ENCODE measurements around the gene LCN1.

Gene LCN1

DNA sequence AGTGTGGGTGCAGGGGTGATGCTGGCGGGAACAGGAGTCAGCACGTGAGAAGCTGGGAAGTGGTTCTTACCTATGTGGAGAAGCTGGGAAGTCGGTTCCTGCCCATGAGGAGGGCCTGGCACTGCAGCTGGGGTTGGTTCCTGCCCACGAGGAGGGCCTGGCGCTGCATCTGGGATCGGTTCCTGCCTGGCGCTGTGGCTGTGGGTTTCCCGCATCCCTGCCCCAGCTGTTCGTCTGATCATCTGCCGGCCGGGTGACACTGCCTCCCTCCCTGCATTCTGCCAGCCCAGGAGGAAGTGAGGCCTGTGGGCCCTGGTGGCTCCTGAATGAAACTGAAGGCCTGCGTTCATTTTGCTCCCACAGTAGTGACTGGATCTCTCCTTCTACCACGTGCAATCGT lies 29.8 kb downstream of the LCN1 start:
- no peak overlapping the region for H3K4ac ChIP-seq (ENCODE audit: low read depth, low read length)
- H3K4me2 ChIP-seq (ENCODE audit: low read length): no peak overlapping the region
- no peaks in the 10 kb centered on the region for H3K79me2 ChIP-seq (ENCODE audit: control insufficient read depth, insufficient read depth, low read length)
- H3K4me1 ChIP-seq (ENCODE audit: control insufficient read depth, low read depth, low read length): no peaks in the 10 kb centered on the region
- DNase-seq: no peak
- no peak overlapping the region for H3K27ac ChIP-seq (ENCODE audit: low read depth, low read length)
- H2AK5ac ChIP-seq (ENCODE audit: low read length): no peak overlapping the region
- H3K4me3 ChIP-seq (ENCODE audit: low read length): no peak overlapping the region
- no peak overlapping the region for H3K9ac ChIP-seq (ENCODE audit: low read length)
- H3K27me3 ChIP-seq (ENCODE audit: insufficient read depth, low read length, poor library complexity): no peaks in the 10 kb centered on the region
- no CpG with 5 or more reads among the region's 14 CpGs for WGBS (ENCODE audit: extremely low coverage, insufficient coverage, low lambda C conversion rate)
- no peak overlapping the region for H2BK5ac ChIP-seq (ENCODE audit: low read length)
- no peaks in the 10 kb centered on the region for H3K79me1 ChIP-seq (ENCODE audit: low read length)
- no peak overlapping the region for H3K18ac ChIP-seq (ENCODE audit: low read length)
- H2BK15ac ChIP-seq (replicated peaks; ENCODE audit: low read depth): no peak overlapping the region
- no peak overlapping the region for H3K56ac ChIP-seq (ENCODE audit: low read length)
- no peaks in the 10 kb centered on the region for H3K36me3 ChIP-seq (ENCODE audit: control insufficient read depth, insufficient read depth, low read length)
- H3K23ac ChIP-seq (ENCODE audit: low read length): no peak overlapping the region
- no peak overlapping the region for H4K5ac ChIP-seq (ENCODE audit: low read length)
- H4K8ac ChIP-seq (ENCODE audit: low read depth, low read length): no peak overlapping the region
- H2BK120ac ChIP-seq (ENCODE audit: low read depth, low read length): no peak overlapping the region

- no peak overlapping the region for H3K23ac ChIP-seq (ENCODE audit: low read length)
- no peak overlapping the region for H2BK5ac ChIP-seq (ENCODE audit: low read length)
- H3K36me3 ChIP-seq (ENCODE audit: control insufficient read depth, insufficient read depth, low read length): no peaks in the 10 kb centered on the region
- no peaks in the 10 kb centered on the region for H3K79me1 ChIP-seq (ENCODE audit: low read length)
- no peak overlapping the region for H3K56ac ChIP-seq (ENCODE audit: low read length)
- H3K4me2 ChIP-seq (ENCODE audit: low read length): no peak overlapping the region
- H2BK15ac ChIP-seq (replicated peaks; ENCODE audit: low read depth): no peak overlapping the region
- no peak overlapping the region for H2AK5ac ChIP-seq (ENCODE audit: low read length)
- H3K9ac ChIP-seq (ENCODE audit: low read length): no peak overlapping the region
- H3K79me2 ChIP-seq (ENCODE audit: control insufficient read depth, insufficient read depth, low read length): no peaks in the 10 kb centered on the region
- H3K18ac ChIP-seq (ENCODE audit: low read length): no peak overlapping the region
- no peak overlapping the region for H3K27ac ChIP-seq (ENCODE audit: low read depth, low read length)
- DNase-seq: no peak
- H2BK120ac ChIP-seq (ENCODE audit: low read depth, low read length): no peak overlapping the region
- no peak overlapping the region for H3K4me3 ChIP-seq (ENCODE audit: low read length)
- no peaks in the 10 kb centered on the region for H3K4me1 ChIP-seq (ENCODE audit: control insufficient read depth, low read depth, low read length)
- no CpG with 5 or more reads among the region's 13 CpGs for WGBS (ENCODE audit: extremely low coverage, insufficient coverage, low lambda C conversion rate)
- H3K27me3 ChIP-seq (ENCODE audit: insufficient read depth, low read length, poor library complexity): no peaks in the 10 kb centered on the region
- H4K8ac ChIP-seq (ENCODE audit: low read depth, low read length): no peak overlapping the region
- H3K4ac ChIP-seq (ENCODE audit: low read depth, low read length): no peak overlapping the region
- H4K5ac ChIP-seq (ENCODE audit: low read length): no peak overlapping the region
These were observed 30.2 kb downstream of the LCN1 start for GRCh38 chr9:135551456-135551855.

DNA sequence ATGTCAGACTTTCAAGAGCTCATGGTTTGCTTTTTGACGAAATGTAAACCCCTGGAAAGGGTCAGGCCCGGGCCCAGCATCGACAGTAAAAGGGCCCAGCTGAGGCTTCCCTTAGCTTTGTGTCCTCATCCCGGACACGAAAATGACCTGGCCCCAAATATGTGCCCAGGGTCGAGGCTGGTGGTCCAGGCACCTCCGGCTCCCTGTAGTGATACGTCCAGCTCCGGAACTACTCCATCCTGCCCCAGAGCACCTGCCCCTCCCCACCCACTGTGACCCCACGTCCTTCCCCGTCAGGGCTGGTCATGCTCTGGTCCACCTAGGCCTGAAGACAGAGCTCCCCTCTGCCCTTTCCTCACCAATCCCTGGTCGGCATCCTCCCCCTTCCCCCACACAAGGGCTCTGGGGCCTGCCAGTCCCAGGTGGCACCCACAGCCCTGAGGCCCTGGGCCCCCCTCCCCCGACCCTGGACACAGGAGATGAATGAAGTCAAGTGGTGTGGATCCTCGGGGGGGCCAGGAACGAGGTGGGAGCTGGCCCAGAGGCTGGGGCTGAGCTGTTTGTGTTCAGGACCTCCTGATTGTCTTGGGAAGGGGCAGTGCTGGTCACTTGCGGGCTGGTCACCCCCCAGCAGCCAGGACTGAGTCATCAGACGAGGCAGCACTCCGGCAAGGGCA lies 30.9 kb downstream of the LCN1 start:
- Histone ChIP-seq H3K4me3 (ENCODE audit: low read length) (no peak overlapping the region), H3K27ac (ENCODE audit: low read depth, low read length) (no peak overlapping the region), H3K79me1 (ENCODE audit: low read length) (no peaks in the 10 kb centered on the region), H3K27me3 (ENCODE audit: insufficient read depth, low read length, poor library complexity) (no peaks in the 10 kb centered on the region), H3K18ac (ENCODE audit: low read length) (no peak overlapping the region), H3K4me2 (ENCODE audit: low read length) (no peak overlapping the region), H3K36me3 (ENCODE audit: control insufficient read depth, insufficient read depth, low read length) (no peaks in the 10 kb centered on the region), H2AK5ac (ENCODE audit: low read length) (no peak overlapping the region), H3K56ac (ENCODE audit: low read length) (no peak overlapping the region), H2BK5ac (ENCODE audit: low read length) (no peak overlapping the region), H4K5ac (ENCODE audit: low read length) (no peak overlapping the region), H4K8ac (ENCODE audit: low read depth, low read length) (no peak overlapping the region), H3K23ac (ENCODE audit: low read length) (no peak overlapping the region), H2BK15ac (replicated peaks; ENCODE audit: low read depth) (no peak overlapping the region), H3K9ac (ENCODE audit: low read length) (no peak overlapping the region), H3K4me1 (ENCODE audit: control insufficient read depth, low read depth, low read length) (no peaks in the 10 kb centered on the region), H3K79me2 (ENCODE audit: control insufficient read depth, insufficient read depth, low read length) (no peaks in the 10 kb centered on the region), H2BK120ac (ENCODE audit: low read depth, low read length) (no peak overlapping the region), H3K4ac (ENCODE audit: low read depth, low read length) (no peak overlapping the region)
- WGBS (ENCODE audit: extremely low coverage, insufficient coverage, low lambda C conversion rate): no CpG with 5 or more reads among the region's 18 CpGs
- DNase-seq: no peak

- DNase-seq: peak; percentile 9
- no peaks in the 10 kb centered on the region for H3K4me1 ChIP-seq (ENCODE audit: control insufficient read depth, low read depth, low read length)
- no peaks in the 10 kb centered on the region for H3K79me1 ChIP-seq (ENCODE audit: low read length)
- H3K4me2 ChIP-seq (ENCODE audit: low read length): no peak overlapping the region
- no CpG with 5 or more reads among the region's 19 CpGs for WGBS (ENCODE audit: extremely low coverage, insufficient coverage, low lambda C conversion rate)
- H4K5ac ChIP-seq (ENCODE audit: low read length): no peak overlapping the region
- no peak overlapping the region for H3K4ac ChIP-seq (ENCODE audit: low read depth, low read length)
- no peak overlapping the region for H3K27ac ChIP-seq (ENCODE audit: low read depth, low read length)
- H2AK5ac ChIP-seq (ENCODE audit: low read length): no peak overlapping the region
- no peaks in the 10 kb centered on the region for H3K36me3 ChIP-seq (ENCODE audit: control insufficient read depth, insufficient read depth, low read length)
- H3K18ac ChIP-seq (ENCODE audit: low read length): no peak overlapping the region
- H3K9ac ChIP-seq (ENCODE audit: low read length): no peak overlapping the region
- no peak overlapping the region for H4K8ac ChIP-seq (ENCODE audit: low read depth, low read length)
- H3K56ac ChIP-seq (ENCODE audit: low read length): no peak overlapping the region
- H2BK5ac ChIP-seq (ENCODE audit: low read length): no peak overlapping the region
- no peaks in the 10 kb centered on the region for H3K79me2 ChIP-seq (ENCODE audit: control insufficient read depth, insufficient read depth, low read length)
- no peak overlapping the region for H2BK120ac ChIP-seq (ENCODE audit: low read depth, low read length)
- no peaks in the 10 kb centered on the region for H3K27me3 ChIP-seq (ENCODE audit: insufficient read depth, low read length, poor library complexity)
- no peak overlapping the region for H3K4me3 ChIP-seq (ENCODE audit: low read length)
- no peak overlapping the region for H3K23ac ChIP-seq (ENCODE audit: low read length)
- no peak overlapping the region for H2BK15ac ChIP-seq (replicated peaks; ENCODE audit: low read depth)
These were observed 31.5 kb downstream of the LCN1 start for GRCh38 chr9:135552698-135553171.

- DNase-seq: no peak
- H3K18ac ChIP-seq (ENCODE audit: low read length): no peak overlapping the region
These were observed 33.5 kb downstream of the LCN1 start for GRCh38 chr9:135554718-135555117.

GRCh38 chr9:135555203-135555602 lies 34.0 kb downstream of the LCN1 start:
- no peak overlapping the region for H4K5ac ChIP-seq (ENCODE audit: low read length)
- no peak overlapping the region for H2BK5ac ChIP-seq (ENCODE audit: low read length)
- H2BK120ac ChIP-seq (ENCODE audit: low read depth, low read length): no peak overlapping the region
- no peak overlapping the region for H3K27ac ChIP-seq (ENCODE audit: low read depth, low read length)
- no peaks in the 10 kb centered on the region for H3K4me1 ChIP-seq (ENCODE audit: control insufficient read depth, low read depth, low read length)
- H3K9ac ChIP-seq (ENCODE audit: low read length): no peak overlapping the region
- H3K79me1 ChIP-seq (ENCODE audit: low read length): no peaks in the 10 kb centered on the region
- no peak overlapping the region for H3K4ac ChIP-seq (ENCODE audit: low read depth, low read length)
- no peak for DNase-seq
- H3K36me3 ChIP-seq (ENCODE audit: control insufficient read depth, insufficient read depth, low read length): no peaks in the 10 kb centered on the region
- no CpG with 5 or more reads among the region's 5 CpGs for WGBS (ENCODE audit: extremely low coverage, insufficient coverage, low lambda C conversion rate)
- no peak overlapping the region for H3K18ac ChIP-seq (ENCODE audit: low read length)
- H2BK15ac ChIP-seq (replicated peaks; ENCODE audit: low read depth): no peak overlapping the region
- H3K27me3 ChIP-seq (ENCODE audit: insufficient read depth, low read length, poor library complexity): no peaks in the 10 kb centered on the region
- no peak overlapping the region for H3K4me2 ChIP-seq (ENCODE audit: low read length)
- H4K8ac ChIP-seq (ENCODE audit: low read depth, low read length): no peak overlapping the region
- H2AK5ac ChIP-seq (ENCODE audit: low read length): no peak overlapping the region
- H3K79me2 ChIP-seq (ENCODE audit: control insufficient read depth, insufficient read depth, low read length): no peaks in the 10 kb centered on the region
- H3K23ac ChIP-seq (ENCODE audit: low read length): no peak overlapping the region
- no peak overlapping the region for H3K4me3 ChIP-seq (ENCODE audit: low read length)
- H3K56ac ChIP-seq (ENCODE audit: low read length): no peak overlapping the region

More at GRCh38 chr9:135554718-135555117, 33.5 kb downstream of the LCN1 start:
- no peaks in the 10 kb centered on the region for H3K36me3 ChIP-seq (ENCODE audit: control insufficient read depth, insufficient read depth, low read length)
- no peak overlapping the region for H3K56ac ChIP-seq (ENCODE audit: low read length)
- no peak overlapping the region for H2AK5ac ChIP-seq (ENCODE audit: low read length)
- no peak overlapping the region for H3K27ac ChIP-seq (ENCODE audit: low read depth, low read length)
- no peaks in the 10 kb centered on the region for H3K79me1 ChIP-seq (ENCODE audit: low read length)
- no peak overlapping the region for H3K4ac ChIP-seq (ENCODE audit: low read depth, low read length)
- H3K9ac ChIP-seq (ENCODE audit: low read length): no peak overlapping the region
- H3K4me3 ChIP-seq (ENCODE audit: low read length): no peak overlapping the region
- WGBS (ENCODE audit: extremely low coverage, insufficient coverage, low lambda C conversion rate): no CpG with 5 or more reads among the region's 4 CpGs
- H2BK120ac ChIP-seq (ENCODE audit: low read depth, low read length): no peak overlapping the region
- H2BK5ac ChIP-seq (ENCODE audit: low read length): no peak overlapping the region
- H3K4me1 ChIP-seq (ENCODE audit: control insufficient read depth, low read depth, low read length): no peaks in the 10 kb centered on the region
- H3K27me3 ChIP-seq (ENCODE audit: insufficient read depth, low read length, poor library complexity): no peaks in the 10 kb centered on the region
- H3K4me2 ChIP-seq (ENCODE audit: low read length): no peak overlapping the region
- no peak overlapping the region for H4K5ac ChIP-seq (ENCODE audit: low read length)
- H2BK15ac ChIP-seq (replicated peaks; ENCODE audit: low read depth): no peak overlapping the region
- H3K23ac ChIP-seq (ENCODE audit: low read length): no peak overlapping the region
- no peak overlapping the region for H4K8ac ChIP-seq (ENCODE audit: low read depth, low read length)
- H3K79me2 ChIP-seq (ENCODE audit: control insufficient read depth, insufficient read depth, low read length): no peaks in the 10 kb centered on the region

Measured in mesendoderm (in vitro differentiated cells).